Gastrocnemius medialis (tissue), 4 donors: ENCODE measurements around the gene BTNL2. TPM values are rescaled to one million over a fixed set of nuclear protein-coding genes. Genes with fewer than 3 reads are reported as not detected.

Experiments
- ATAC-seq, 2 donors: fragments of 150-250 bp; one replicate each; pipeline ENCODE4 v1.9.1; 2016
- DNase-seq, 2 donors: peaks; one replicate each; pipeline ENCODE4 v3.0.0-alpha.2; 2019
- H3K27ac ChIP-seq, 4 donors: fragments of 200-600 bp; sonication (generic); 1 replicate in 1 of 4; 2 replicates in 3 of 4; pipeline ENCODE4 v1.5.1; 2016 to 2018; ENCODE audit warnings: mild to moderate bottlenecking in 2 of 4, moderate library complexity in 1 of 4
- H3K27me3 ChIP-seq, 3 donors: fragments of 200-600 bp; sonication (generic) in 2 of 3; 1 replicate in 1 of 3; 2 replicates in 2 of 3; pipeline versions ENCODE4 v1.5.1 to v1.6.0; 2016 to 2019; ENCODE audit warnings: mild to moderate bottlenecking in 1 of 3, moderate library complexity in 1 of 3
- H3K36me3 ChIP-seq, 2 donors: fragments of 200-600 bp; sonication (generic) in 1 of 2; one replicate each; pipeline ENCODE4 v1.5.1; 2017 to 2018
- H3K4me1 ChIP-seq, 2 donors: fragments of 200-600 bp; sonication (generic) in 1 of 2; one replicate each; pipeline ENCODE4 v1.5.1; 2016 to 2017; ENCODE audit warnings: mild to moderate bottlenecking in 2 of 2
- H3K4me3 ChIP-seq, 4 donors: fragments of 200-600 bp; sonication (generic) in 3 of 4; 1 replicate in 1 of 4; 2 replicates in 3 of 4; pipeline ENCODE4 v1.5.1; 2016 to 2019; ENCODE audit warnings: mild to moderate bottlenecking in 2 of 4
- H3K9me3 ChIP-seq, 3 donors: fragments of 200-600 bp; sonication (generic) in 2 of 3; 1 replicate in 1 of 3; 2 replicates in 2 of 3; pipeline ENCODE4 v1.5.1; 2016 to 2019
- CTCF ChIP-seq, 5 experiments: fragments of 450-650 bp in 3 of 5; fragments of 200-600 bp in 2 of 5; sonication (generic) in 2 of 5; IDR thresholded peaks in 4 of 5; conservative IDR thresholded peaks in 1 of 5; 1 replicate in 4 of 5; 2 replicates in 1 of 5; pipeline ENCODE4 v1.5.1; 2016 to 2019; ENCODE audit warnings: antibody characterized with exemption in 5 of 5, mild to moderate bottlenecking in 3 of 5, moderate library complexity in 3 of 5
- POLR2A ChIP-seq, 2 donors: fragments of 450-650 bp; IDR thresholded peaks; one replicate each; pipeline ENCODE4 v1.6.1; 2017; ENCODE audit warnings: antibody characterized with exemption in 2 of 2, mild to moderate bottlenecking in 2 of 2, moderate library complexity in 2 of 2
- in situ Hi-C, 4 donors: fragments of 200-750 bp; cut with MboI; loops; one replicate each; pipeline versions ENCODE4 v1.15.0 to v1.8.0; 2017; ENCODE audit warnings: low sequenced_read_pairs in 4 of 4
- intact Hi-C: fragments of 100-400 bp; cut with DNase I; formaldehyde crosslinking; loops from one replicate; pipeline ENCODE4 v1.15.1; 2023; ENCODE audit warnings: low total_unique reads
- total RNA-seq, 4 donors: library from RNA; depleted of rRNA; stranded (reverse); fragments of >200 nt; gene quantifications; one replicate each; pipeline versions ENCODE4 v1.1.0 to v1.2.3, GENCODE V29; 2016

The BTNL2 gene
- total RNA-seq, 4 donors from 2014 or later = not detected

- TF ChIP-seq CTCF (IDR thresholded peaks at IDR 0.05 in 4 of 5, conservative IDR thresholded peaks at IDR 0.05 in 1 of 5) = peak; percentile 64 to 94 (median 85)
- TF ChIP-seq POLR2A (IDR thresholded peaks at IDR 0.05) = no peak
- in situ Hi-C loops = loop anchor here in 2 of 4 donors (10.0 kb wide), 2 partner anchors 281 to 381 kb away; no protein-coding TSS in a partner anchor
- Histone ChIP-seq H3K36me3 (no peaks in the 10 kb centered on the region), H3K9me3 (no peaks in the 10 kb centered on the region), H3K4me1 (peaks cover 0 to 3% of the 10 kb centered on the region in 2 donors), H3K27me3 (peaks cover 0 to 11% (median 6%) of the 10 kb centered on the region in 3 donors), H3K4me3 (no peak overlapping the region), H3K27ac (no peak overlapping the region)
- DNase-seq (peak; percentile 42 to 46), ATAC-seq (peak; percentile 45 to 71)
- intact Hi-C loops = loop anchor here (1.0 to 2.0 kb wide), 2 partner anchors 287 to 384 kb away; no protein-coding TSS in a partner anchor
Observed at GRCh38 chr6:32413427-32414047, 6.6 kb upstream of the BTNL2 start.

GRCh38 chr6:32411566-32412327 is 4.8 kb upstream of the BTNL2 start:
- DNase-seq (no peak), ATAC-seq (no peak)
- H3K36me3 ChIP-seq = no peaks in the 10 kb centered on the region
- H3K27me3 ChIP-seq = peaks cover 0 to 15% (median 4%) of the 10 kb centered on the region in 3 donors
- TF ChIP-seq POLR2A (IDR thresholded peaks at IDR 0.05) (no peak), CTCF (IDR thresholded peaks at IDR 0.05 in 4 of 5, conservative IDR thresholded peaks at IDR 0.05 in 1 of 5) (no peak)
- intact Hi-C loops (no loop called here), in situ Hi-C loops (loop anchor here in 2 of 4 donors (10.0 kb wide), 2 partner anchors 283 to 383 kb away; no protein-coding TSS in a partner anchor)
- H3K4me3 ChIP-seq = no peak overlapping the region
- H3K4me1 ChIP-seq = peaks cover 0 to 3% of the 10 kb centered on the region in 2 donors
- H3K9me3 ChIP-seq = no peaks in the 10 kb centered on the region
- no peak overlapping the region for H3K27ac ChIP-seq

DNA sequence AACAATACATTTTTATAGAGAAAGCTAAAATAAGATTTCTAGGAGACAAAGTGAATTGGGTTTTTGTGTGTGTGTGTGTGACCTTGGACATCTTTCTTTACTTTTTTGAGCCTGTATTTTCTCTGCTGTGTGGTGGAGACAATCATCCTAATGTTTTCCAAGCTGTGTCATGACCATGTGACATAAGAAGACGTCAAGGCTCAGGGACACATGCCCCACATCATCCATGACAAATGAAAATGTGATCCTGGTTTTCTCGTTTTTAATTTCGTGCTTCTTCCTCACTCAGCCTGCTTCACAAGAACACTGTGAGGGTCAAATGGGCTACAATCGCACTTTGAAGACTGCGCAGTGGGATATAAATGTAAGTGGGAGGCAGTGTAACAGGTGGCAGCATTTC is 3.9 kb upstream of the BTNL2 start:
- no peak for TF ChIP-seq CTCF (IDR thresholded peaks at IDR 0.05 in 4 of 5, conservative IDR thresholded peaks at IDR 0.05 in 1 of 5)
- TF ChIP-seq POLR2A (IDR thresholded peaks at IDR 0.05) = no peak
- no peak for ATAC-seq
- in situ Hi-C loops = loop anchor here in 2 of 4 donors (10.0 kb wide), 2 partner anchors 284 to 384 kb away; no protein-coding TSS in a partner anchor

GRCh38 chr6:32406197-32406596 is 784 bp downstream of the BTNL2 start:
- in situ Hi-C loops = no loop called here

More for the DNA sequence above, 3.9 kb upstream of the BTNL2 start:
- H3K27ac ChIP-seq = no peak overlapping the region
- no peaks in the 10 kb centered on the region for H3K36me3 ChIP-seq
- H3K9me3 ChIP-seq = no peaks in the 10 kb centered on the region
- no peak for DNase-seq
- intact Hi-C loops = no loop called here
- H3K4me3 ChIP-seq = no peak overlapping the region
- peaks cover 0 to 3% of the 10 kb centered on the region in 2 donors for H3K4me1 ChIP-seq
- peaks cover 0 to 15% (median 6%) of the 10 kb centered on the region in 3 donors for H3K27me3 ChIP-seq

More at GRCh38 chr6:32406197-32406596, 784 bp downstream of the BTNL2 start:
- no peaks in the 10 kb centered on the region for H3K4me1 ChIP-seq
- peaks cover 0 to 16% (median 15%) of the 10 kb centered on the region in 3 donors for H3K27me3 ChIP-seq
- no peak overlapping the region for H3K27ac ChIP-seq
- DNase-seq (no peak), ATAC-seq (no peak)
- H3K9me3 ChIP-seq = no peaks in the 10 kb centered on the region
- intact Hi-C loops = no loop called here
- H3K4me3 ChIP-seq = no peak overlapping the region
- TF ChIP-seq CTCF (IDR thresholded peaks at IDR 0.05 in 4 of 5, conservative IDR thresholded peaks at IDR 0.05 in 1 of 5) (no peak), POLR2A (IDR thresholded peaks at IDR 0.05) (no peak)
- no peaks in the 10 kb centered on the region for H3K36me3 ChIP-seq
